ENCODE data around the gene SHROOM3.

Gene SHROOM3

DNA sequence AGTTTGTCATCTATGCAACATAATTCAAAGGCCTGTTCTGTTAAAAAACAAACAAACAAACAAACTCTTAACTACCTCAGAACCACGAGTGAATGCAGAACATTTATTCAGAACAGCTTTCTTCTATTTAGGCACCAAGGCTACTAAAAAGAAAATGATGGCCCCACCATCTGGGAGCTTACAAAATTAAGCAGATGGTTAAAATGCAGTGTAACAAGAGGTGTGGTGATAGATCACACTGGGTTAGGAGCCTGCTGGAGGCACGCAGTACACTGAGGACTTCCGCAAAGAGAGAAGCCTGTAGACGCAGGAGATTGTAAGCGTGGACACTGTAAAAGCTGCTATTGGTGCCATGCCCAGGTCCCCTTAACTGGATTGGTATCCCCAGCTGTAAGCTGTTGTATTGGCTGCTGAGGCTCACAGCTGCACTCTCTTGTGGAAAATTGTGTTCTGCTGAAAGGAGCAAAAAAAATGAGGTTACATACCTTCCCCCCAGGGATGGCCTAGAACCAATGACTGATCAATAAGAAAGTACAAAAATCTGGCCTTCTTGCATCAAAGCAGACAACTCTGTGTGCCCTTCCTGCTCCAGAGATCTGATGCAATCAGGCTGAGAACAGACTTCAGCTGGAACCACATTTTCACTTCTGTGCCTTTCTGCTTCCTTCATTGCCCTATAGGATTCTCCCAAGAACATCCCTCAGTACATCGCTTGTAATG is 60.0 kb downstream of the SHROOM3 start:
- DNase-seq (ENCODE audit: low spot score), result no peak

DNA sequence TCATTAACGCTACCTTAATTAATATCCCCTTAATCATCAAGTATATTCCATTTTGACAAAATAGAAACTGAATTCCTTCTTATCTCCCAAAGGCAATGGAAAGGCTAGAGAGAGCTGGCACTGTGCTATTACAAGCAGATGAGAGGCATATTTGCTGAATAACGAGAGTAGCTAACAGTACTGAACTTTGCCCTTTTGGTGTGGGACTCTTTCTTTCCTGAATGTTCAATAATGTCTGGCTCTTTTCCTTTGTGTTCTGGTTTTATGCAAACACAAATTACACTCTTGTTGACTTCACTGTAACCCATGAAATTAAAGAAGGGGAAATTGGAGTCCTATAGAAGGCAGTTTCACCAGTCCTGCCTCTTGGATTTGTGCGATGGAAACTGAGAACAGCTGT is 63.5 kb downstream of the SHROOM3 start:
- no peak for DNase-seq (ENCODE audit: low spot score)

DNA sequence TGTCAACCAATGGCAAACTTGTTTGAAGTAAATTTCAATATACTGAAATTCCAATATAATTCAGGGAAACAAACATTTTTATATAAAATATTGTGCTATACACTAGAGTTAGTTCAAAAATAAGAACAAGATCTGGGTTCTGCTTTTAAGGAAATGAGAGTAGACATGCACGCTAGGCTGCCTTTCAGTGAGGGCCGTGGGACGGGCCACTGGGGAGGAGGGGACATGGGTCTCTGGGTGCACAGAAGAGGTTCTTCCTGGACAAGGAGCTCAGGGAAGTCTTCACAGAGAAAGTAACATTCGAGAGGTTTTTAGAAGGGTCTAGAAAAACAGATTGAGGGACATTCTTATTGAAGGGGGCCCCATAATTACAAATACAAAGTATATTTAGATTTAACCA is 64.4 kb downstream of the SHROOM3 start:
- DNase-seq (ENCODE audit: low spot score), result no peak

DNA sequence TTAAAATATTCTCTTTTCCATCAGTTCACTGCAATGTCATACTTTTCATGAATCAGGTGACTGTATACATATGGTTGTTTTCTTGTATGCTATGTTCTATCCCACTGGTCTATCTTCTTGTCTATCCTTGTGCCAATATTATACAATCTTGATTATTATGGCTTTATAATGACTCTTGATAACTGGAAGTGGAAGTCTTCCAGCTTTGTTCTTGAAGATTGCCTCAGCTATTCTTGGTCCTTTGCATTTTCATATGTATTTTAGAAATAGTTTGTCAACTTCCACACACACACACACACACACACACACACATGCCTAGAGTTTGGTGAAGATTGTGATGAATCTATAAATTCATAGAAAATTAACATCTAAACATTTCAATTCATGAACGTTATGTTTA is 67.9 kb downstream of the SHROOM3 start:
- no peak for DNase-seq (ENCODE audit: low spot score)

DNA sequence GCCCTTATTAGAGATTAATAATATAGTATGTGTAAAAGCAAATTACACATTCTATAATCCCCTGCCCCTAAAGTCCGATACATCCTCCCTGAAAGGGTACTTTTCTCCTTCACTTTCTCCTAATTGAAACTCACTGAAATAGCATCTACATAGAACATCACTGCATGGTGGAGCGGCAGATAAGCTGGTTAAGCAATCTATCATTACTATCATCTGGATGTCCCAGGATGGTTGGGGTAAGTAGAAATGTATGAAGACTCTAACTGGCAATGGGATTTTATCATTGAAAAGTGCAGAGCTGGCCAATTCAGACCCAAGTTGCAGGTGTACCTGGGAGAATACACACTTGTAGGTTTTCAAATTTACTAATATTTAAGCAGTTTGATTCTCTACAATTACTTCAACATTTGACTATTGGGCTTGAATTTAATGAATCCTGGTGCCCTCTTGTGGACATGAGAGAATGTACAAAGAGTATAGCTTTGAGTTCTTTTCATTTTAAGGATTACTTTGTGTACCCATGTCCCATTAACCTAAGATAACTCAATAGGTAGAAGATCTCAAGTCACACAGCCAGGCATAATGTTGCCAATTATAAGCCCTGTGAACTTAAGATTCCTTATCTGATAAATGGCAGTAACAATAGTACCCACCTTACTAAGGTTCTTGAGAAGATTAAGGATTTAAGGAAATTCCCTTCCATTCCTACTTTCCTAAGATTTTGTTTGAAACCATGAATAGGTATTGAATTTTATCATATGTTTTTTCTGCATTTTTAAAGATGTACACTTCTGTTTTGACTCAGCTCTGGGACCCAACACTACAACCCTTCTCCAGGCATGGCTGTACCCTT is 69.8 kb downstream of the SHROOM3 start:
- DNase-seq (ENCODE audit: low spot score), result peak; percentile 66

DNA sequence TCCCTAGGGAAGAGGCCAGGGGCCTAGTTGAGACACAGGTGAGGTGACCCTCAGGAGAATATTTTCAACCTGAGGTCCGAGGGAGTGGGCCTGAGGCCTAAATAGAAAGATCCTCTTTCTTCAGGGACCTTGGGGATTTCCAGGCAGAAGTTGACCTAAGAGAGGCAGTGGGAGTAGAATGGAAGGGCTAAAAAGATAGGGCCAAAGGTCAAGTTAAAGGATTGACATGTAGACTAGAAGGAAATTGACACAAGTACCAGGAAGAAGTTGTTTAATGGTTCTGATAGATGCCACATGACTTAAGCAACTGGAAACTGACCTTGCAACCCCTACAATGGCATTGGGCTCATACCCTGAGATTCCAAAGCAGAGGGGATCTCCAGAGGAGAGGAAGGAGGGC is 76.9 kb downstream of the SHROOM3 start:
- no peak for DNase-seq (ENCODE audit: low spot score)

DNA sequence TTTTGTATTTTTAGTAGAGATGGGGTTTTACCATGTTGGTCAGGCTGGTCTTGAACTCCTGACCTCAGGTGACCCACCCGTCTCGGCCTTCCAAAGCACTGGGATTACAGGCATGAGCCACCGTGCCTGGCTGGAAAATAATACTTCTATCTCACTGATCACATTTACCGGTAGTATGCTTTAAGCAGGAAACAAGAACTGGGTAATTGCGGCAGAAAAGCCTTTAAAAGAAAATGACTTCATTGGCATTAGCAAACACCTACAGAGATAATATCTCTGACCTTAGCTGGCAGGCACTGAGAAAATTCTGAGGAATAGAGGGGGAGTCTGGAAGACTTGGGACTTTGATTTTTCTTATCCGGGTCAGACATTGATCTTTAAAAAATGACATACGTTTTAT is 78.5 kb downstream of the SHROOM3 start:
- DNase-seq (ENCODE audit: low spot score), result no peak

DNA sequence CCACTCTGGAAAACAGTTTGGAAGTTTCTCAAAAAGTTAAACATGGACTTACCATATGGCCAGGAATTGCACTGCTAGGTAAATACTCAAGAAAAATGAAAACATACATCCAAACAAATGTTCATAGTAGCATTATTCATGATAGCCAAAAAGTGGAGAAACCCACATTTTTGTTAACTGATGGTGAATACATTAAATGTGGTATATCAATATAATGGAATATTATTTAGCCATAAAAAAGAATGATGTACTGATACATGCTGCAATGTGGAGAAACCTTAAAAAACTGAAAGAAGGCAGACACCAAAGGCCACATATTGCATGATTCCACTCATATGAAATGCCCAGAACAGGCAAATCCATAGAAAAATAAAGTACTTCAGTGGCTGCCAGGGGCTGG is 79.1 kb downstream of the SHROOM3 start:
- DNase-seq (ENCODE audit: low spot score), result no peak

DNA sequence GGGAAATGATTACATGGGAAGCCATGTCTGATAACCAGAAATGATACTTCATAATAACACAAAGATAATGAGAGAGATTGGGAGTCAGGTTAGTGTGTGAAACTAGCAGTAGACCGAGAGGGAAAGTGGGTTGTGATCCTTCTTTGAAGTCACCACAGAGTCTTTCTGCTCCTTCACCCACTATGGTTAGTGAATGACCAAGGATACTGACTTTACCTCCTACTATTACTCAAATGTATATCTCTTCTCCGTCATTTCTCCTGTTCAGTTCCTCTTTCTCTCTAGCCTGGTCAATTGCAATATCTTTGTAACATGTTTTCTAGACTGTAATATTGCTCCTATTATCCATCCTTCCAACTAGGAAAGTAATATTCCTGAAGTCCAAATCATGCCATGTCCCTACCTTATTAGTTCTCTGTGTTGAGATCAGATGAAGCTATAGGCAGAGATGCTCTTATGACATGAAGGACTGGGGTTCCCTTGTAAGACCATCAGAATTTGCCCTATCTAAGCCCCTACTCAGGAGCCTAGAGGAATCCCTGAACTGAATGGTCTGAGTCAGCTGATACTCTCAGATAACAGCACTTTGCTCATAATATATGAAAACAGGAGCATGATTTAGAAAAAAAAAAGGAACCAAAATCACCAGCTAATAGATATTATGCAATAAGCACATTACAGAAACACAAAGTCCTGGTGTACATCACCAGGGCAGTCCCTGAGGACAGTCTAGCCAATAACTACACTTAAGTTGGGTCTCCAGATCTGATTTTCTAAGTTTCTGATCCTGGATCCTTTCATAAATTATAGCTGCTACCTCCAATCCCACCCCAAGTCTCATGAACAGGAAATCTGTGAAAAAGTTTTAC is 81.2 kb downstream of the SHROOM3 start:
- DNase-seq (ENCODE audit: low spot score), result no peak

DNA sequence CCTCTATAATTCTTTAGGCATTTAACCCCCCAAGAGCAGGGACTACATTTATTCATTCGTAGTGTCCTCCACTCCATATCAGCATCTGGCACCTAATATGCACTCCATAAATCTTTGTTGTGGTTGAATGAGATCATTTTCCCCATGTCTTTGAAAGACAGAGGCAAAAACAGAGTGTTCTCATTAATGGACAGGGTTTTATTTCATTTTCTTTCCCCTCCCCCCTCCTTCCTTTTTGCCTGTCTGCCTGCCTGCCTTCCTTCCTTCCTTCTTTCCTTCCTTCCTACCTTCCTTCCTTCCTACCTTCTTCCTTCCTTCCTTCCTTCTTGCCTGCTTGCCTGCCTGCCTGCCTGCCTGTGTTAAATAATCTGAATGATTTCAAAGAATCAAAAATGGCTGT is 83.2 kb downstream of the SHROOM3 start:
- DNase-seq (ENCODE audit: low spot score), result no peak

DNA sequence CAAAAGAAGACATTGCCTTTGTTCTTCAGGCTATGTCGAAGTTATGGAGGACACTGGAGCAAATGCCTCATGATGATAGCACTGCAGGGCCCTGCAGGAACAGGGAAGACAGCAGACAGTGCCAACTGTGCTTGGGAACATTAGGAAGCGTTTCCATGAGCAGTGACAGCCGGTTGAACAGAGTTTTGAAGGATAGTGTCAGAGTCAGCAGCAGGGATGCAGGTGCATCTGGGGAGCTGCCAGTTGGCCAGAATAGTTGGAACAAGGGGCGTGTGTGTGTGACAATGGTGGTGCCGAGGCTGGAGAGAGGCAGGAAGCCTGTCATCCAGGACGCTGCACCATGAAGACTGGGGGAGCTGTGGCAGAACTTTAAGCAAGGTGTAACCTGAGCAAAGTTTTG is 88.6 kb downstream of the SHROOM3 start:
- DNase-seq (ENCODE audit: low spot score), result peak; percentile 92

DNA sequence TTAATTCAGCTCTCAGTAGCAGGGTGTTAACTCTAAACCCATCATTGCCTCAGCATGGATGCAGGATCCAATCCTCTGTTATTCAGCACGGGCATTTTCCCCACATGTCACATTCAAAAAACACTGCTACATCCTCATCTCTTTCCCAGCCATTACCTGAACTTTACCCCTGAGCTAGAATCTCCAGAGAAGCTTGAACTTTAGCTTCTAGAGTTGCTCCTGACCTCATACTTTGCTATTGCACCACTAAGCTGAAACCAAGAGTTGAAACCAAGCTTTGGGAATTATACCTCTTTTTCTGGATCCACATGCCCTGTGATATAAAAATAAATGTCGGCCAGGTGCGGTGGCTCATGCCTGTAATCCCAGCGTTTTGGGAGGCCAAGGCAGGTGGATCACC is 90.7 kb downstream of the SHROOM3 start:
- DNase-seq (ENCODE audit: low spot score), result no peak

DNA sequence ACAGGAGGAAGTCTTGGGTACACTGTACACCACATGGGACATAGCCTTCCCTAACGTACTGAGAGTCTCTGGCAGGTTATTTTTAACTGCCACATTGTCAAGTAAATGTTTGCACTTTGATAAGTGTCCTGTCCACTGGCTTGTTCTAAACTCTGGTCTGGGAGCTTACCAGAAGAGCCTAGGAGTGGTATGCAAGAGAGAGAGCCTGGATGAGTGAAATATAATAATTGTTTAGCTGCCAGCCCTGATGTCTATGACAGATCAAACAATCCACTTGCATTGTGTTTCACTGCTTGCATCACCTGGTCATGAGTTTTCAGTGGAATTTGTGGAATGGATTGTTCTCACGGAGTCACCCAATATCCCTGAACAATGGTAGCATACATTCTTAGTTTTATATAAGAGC is 91.6 kb downstream of the SHROOM3 start:
- no peak for DNase-seq (ENCODE audit: low spot score)

DNA sequence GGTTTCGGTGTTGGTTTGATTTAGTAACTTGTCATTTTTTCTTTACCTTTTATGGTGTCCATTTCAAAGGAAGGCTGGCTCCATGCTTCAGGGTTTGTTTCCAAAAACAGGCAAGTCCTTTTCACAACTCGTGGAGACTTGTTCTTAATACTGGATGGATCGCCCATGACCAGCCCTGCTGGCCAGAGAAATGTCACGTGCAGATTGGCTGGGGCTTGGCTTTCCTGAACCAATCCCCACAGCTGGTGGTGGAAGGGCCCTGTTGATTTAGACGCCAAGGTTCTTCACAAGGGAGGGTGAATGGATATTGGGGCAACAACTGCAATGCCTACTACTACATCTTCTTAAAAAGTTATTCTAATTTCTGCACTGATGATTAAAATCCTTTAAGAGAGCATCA is 92.6 kb downstream of the SHROOM3 start:
- no peak for DNase-seq (ENCODE audit: low spot score)

DNA sequence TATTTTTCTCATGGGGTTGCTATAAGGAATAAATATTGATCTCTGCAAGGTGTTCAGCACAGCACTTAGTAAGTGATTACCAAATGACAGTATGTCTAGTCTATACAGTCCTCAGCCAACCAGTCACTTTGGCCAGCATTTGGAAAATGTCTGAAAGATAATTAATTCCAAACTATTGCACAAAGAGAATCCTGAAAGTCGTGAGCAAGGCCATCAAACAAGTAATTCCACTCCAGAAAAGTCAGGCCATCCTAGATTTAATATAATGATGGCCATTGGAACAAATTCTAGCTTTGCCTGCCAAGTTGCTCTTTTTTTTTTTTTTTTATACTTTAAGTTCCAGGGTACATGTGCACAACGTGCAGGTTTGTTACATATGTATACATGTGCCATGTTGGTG is 96.6 kb downstream of the SHROOM3 start:
- DNase-seq (ENCODE audit: low spot score), result no peak

DNA sequence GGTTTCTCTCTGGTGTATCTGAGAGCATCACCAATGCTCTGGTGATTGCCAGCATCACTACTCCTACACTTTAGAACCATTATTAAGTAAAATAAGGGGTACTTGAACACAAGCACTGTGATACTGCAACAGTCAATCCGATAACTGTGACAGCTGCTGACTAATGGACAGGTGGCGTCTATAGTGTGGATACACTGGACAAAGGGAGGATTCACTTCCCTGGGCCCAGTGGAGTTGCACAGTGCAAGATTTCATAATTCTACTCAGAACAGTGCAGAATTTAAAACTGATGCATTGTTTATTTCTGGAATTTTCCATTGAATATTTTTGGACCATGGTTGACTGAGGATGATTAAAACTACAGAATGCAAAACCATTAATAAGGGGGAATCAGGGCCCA is 97.8 kb downstream of the SHROOM3 start:
- DNase-seq (ENCODE audit: low spot score), result no peak

DNA sequence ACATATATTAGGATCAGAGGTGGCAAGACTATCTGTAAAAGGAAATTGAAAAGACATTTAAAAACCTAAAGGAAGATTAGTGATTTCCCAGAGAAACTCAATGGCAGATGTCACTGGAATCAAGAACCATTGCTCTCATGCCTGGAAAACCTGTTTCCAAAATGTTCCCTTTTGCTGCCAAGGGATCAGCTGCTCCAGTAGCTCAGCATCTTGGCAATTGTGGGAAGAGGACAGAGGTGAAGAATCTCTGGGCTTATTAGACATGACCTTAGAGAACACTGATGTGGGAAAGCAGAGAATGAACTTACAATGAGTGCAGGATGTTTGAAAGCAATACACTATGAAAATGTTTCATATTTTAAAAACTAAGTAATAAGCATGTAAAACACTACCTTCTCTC is 98.3 kb downstream of the SHROOM3 start:
- DNase-seq (ENCODE audit: low spot score), result peak; percentile 70

DNA sequence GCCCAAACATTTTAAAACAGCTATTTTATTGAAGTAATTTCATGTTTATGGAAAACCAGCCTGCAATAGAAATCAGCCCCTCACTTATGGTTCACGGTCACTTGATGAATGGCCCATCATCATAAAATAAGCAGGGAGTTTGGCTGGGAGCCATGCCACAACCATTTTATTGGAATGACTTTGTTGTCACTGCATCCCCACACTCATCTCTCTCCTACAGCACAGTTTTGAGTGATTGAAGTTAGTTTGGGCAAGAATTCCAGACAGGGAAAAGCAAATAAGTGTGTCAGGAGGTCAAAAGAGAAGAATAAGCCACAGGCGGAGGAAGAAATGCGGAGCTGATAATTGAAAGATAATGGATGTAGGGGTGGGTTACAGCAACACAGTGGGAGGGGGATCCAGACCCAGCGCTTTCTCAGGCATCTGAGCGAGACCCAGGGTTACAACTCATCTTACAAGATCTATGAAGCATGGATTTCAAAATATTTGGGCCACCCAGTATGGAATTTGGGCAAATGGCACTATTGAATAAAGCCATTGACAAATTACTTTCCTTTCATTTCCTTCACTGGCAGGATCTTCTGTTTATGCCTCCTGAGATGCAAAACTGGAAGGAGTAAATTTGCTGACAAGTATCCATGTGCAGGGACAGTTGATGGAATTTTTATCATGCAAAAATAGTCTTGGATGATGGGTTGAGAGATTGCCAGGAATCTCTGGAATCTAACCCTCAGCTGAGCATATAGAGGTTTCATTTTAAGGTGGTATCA is 100.8 kb downstream of the SHROOM3 start:
- no peak for DNase-seq (ENCODE audit: low spot score)

DNA sequence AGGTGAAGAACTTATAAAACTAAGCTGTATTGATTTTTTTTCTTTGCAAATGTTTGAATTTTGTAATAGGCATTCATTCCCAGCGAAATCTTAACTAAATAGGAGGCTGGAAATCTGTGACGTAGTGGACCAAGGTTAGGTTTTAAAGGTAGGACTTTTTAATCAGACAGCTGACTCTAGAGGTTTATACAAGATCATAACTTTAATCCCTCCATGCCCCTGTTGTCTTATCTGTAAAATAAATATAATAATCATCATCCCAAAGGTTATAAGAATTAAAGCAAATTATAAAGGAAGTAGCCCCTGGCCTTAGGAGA is 101.3 kb downstream of the SHROOM3 start:
- no peak for DNase-seq (ENCODE audit: low spot score)

DNA sequence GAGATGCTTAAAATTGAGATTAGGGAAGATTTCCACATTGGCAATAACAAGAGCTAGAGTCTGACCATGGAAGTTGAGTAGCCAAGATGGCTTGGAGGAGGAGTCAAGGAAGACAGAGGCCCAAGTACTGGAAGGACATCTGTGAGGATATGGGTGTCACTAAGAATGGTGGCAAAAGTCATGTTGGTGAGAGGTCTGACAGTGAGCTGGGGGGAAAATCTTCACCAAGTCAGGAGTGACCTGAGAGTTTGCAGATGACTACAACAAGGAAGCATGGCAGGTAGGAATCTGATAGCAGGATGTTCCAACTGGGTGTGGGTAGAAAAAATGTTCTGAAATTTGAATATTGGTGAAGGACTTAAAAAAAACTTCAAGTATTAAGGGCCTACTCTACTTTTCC is 103.3 kb downstream of the SHROOM3 start:
- no peak for DNase-seq (ENCODE audit: low spot score)

DNA sequence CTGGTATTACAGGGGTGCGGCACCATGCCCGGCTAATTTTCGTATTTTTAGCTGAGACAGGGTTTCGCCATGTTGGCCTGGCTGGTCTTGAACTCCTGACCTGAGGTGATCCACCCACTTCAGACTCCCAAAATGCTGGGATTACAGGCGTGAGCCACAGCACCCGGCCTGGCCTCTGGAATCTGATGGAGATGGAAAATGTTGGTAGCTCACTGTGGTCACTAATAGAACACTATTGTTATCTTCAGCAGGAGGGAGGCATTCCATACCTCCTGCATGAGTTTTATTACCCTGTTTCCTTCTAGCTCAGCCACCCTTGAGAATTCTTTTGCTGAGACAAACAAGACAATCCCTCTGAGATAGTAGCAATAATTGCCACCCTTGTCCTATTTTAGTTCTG is 105.0 kb downstream of the SHROOM3 start:
- DNase-seq (ENCODE audit: low spot score), result no peak

DNA sequence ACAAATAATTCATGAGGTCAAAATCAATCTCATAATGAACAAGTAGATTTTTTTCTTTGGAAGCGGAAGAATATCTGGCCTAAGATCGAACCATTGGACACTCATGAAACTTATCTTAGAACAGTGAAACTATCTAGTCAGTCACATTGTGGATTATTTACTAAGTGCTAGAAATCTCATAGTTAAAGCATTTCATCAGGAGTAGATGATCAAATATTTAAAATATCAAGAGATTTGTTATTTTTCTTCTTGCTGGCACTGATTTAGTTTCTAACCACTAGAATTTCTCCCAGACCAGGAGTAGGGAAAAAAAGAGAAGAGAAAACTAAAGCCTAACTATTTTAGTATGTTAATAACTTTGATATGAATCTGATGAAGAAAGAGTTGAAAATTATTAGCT is 105.5 kb downstream of the SHROOM3 start:
- DNase-seq (ENCODE audit: low spot score), result no peak

All from cerebellar cortex (tissue), 1 donor.